ENCODE measurements around the gene EYA2.
A peak's percentile ranks its signal among the peaks of the same experiment; 100 is the strongest.
"Not testable (repeated sequence)": the region's sequence is repeated elsewhere in the genome, so short reads cannot be mapped to it uniquely, and the experiment has no call there.

Gene EYA2

DNA sequence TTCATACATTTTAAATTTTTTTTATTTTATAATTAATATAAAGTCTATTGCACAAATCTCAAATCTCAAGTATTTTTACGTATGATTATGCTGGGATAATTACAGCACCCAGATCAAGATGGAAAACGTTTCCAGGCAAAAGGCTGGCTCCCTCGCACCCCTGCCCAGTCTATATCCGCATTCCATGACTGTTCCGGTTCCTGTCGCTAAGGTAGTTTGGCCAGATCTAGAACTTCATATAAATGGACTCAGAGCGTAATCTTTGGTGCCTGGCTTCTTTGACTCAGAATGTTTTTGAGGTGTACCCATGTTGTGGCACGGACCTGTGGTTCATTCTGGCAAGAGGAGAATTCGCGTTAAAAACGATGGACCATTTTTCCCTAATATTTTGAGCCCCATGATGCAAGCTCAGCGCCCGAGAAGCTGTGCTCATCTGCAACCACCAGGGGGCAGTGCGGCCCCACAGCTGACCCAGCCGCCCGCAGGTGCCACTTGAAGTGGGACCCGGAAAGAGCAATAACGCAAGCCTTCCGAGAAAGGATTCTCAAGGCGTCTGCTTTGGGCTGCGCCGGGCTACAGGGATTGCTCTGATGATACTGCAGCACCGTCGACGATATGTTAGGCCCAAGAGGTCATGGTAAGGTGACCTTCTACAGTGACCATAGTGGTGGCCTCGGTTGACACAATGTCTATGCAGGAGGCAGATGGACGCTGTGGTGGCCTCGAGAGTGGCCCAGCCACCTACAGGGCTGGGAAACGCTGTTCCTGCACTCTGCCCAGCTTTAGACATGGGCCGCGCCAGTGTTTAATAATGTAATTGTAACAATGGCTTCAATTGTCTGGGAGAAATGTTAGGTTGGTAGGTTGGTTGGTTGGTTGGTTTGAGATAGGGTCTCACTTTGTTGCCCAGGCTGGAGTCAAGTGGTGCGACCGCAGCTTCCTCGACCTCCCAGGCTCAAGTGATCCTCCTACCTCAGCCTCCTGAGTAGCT, 301.7 kb downstream of the EYA2 start:
- peak; percentile 49 to 90 (median 77) for DNase-seq
- intact Hi-C loops (cut with DNase I), result loop anchor here (5.0 kb wide), 1 partner anchor 81 kb away; no protein-coding TSS in a partner anchor

GRCh38 chr20:47198254-47198671, 303.6 kb downstream of the EYA2 start:
- peak in 18 of 42 donors; percentile 10 to 65 (median 30) for DNase-seq
- intact Hi-C loops (cut with DNase I), result loop anchor here (5.0 kb wide), 1 partner anchor 79 kb away; no protein-coding TSS in a partner anchor

- intact Hi-C loops (cut with DNase I), result loop anchor here (5.0 kb wide), 1 partner anchor 78 kb away; no protein-coding TSS in a partner anchor
- no peak for DNase-seq
Measured at GRCh38 chr20:47198996-47199552, 304.4 kb downstream of the EYA2 start.

- DNase-seq, result no peak
- intact Hi-C loops (cut with DNase I), result loop anchor here (5.0 to 10.0 kb wide), 2 partner anchors 181 to 414 kb away; no protein-coding TSS in a partner anchor
Measured at GRCh38 chr20:47201074-47201730, 306.6 kb downstream of the EYA2 start.

DNA sequence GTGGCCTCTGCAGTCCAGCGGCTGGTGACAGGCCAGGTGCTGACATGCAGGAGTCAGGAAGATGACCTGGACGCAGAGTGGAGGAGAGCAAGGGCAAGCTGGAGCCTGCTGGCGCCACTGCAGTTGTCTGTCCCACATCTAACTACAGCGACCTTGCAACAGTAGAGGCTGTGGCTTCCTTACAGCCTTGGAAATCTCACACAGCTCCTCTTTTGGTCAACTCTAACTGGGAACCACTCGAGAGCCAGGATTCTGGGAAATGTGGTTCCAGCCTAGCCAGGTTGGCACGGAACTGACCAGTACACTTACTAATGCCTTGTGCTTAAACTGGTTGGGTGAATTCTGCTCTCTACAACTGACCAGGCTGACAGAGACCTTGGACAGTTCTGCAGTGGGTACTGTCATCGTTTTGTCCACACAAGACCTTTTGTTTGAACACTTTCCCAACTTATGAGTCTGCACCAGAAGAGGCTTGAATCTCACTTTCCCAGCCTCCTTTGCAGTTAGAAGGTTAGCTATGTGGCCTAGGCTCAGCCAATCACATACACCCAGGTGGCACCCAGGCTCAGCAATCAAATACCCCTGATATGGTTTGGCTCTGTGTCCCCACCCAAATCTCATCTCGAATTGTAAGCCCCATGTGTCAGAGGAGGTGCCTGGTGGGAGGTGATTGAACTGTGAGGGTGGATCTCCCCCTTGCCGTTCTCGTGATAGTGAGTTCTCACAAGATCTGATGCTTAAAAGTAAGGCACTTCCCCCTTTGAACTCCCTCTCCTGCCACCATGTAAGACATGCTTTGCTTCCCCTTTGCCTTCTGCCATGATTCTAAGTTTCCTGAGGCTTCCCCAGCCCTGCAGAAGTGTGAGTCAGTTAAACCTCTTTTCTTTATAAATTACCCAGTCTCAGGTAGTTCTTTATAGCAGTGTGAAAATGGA, 308.4 kb downstream of the EYA2 start:
- intact Hi-C loops (cut with DNase I), result loop anchor here (5.0 to 10.0 kb wide), 2 partner anchors 179 to 412 kb away; no protein-coding TSS in a partner anchor
- no peak for DNase-seq

- no peak for DNase-seq
- intact Hi-C loops (cut with DNase I), result loop anchor here (5.0 to 10.0 kb wide), 2 partner anchors 178 to 411 kb away; no protein-coding TSS in a partner anchor
Measured at GRCh38 chr20:47204008-47204849, 309.6 kb downstream of the EYA2 start.

- not testable (repeated sequence) for DNase-seq
- intact Hi-C loops (cut with DNase I), result loop anchor here (5.0 to 10.0 kb wide), 2 partner anchors 178 to 410 kb away; no protein-coding TSS in a partner anchor
Measured at GRCh38 chr20:47204850-47205122, 310.1 kb downstream of the EYA2 start.

GRCh38 chr20:47205577-47206123, 311.0 kb downstream of the EYA2 start:
- peak in 24 of 42 donors; percentile 20 to 83 (median 66) for DNase-seq
- intact Hi-C loops (cut with DNase I), result loop anchor here (10.0 kb wide), 1 partner anchor 409 kb away; no protein-coding TSS in a partner anchor

DNA sequence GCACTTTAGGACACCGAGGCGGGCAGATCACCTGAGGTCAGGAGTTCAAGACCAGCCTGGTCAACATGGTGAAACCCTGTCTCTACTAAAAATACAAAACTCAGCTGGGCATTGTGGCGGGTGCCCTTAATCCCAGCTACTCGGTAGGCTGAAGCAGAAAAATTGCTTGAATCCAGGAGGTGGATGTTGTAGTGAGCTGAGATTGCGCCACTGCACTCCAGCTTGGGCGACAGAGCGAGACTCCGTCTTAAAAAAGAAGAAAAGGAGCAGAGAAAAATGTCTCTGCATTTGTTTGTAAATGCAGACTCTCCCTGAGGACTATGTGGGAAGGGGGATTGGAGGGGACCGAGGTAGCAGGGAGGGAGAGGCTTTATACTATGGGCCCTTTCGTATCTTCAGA, 311.9 kb downstream of the EYA2 start:
- intact Hi-C loops (cut with DNase I), result loop anchor here (10.0 kb wide), 1 partner anchor 408 kb away; no protein-coding TSS in a partner anchor
- not testable (repeated sequence) for DNase-seq

- intact Hi-C loops (cut with DNase I), result loop anchor here (10.0 kb wide), 1 partner anchor 408 kb away; no protein-coding TSS in a partner anchor
- DNase-seq, result no peak
Measured at GRCh38 chr20:47206962-47207641, 312.5 kb downstream of the EYA2 start.

- intact Hi-C loops (cut with DNase I), result loop anchor here (10.0 kb wide), 1 partner anchor 406 kb away; no protein-coding TSS in a partner anchor
- DNase-seq, result no peak
Measured at GRCh38 chr20:47208534-47209174, 314.0 kb downstream of the EYA2 start.

DNA sequence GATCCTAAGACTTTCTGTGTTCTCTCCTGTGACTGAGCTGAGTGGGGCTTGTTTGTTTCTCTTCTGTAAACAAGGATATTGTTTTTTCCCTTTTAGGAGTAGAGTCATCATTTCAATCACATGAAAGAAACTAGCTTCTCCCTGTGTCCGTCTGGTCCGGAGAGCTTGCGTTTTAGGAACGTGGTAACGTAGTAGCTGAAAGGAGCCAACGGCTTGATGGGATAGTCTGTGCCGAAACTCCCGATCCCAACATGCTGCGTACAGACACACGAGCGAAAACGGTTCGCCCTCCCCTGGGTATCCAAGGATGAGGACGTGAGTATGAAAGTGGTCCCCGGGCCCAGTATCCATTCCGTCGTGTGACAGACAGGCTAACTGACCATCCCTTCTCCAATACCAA, 315.3 kb downstream of the EYA2 start:
- DNase-seq, result no peak
- intact Hi-C loops (cut with DNase I), result loop anchor here (10.0 kb wide), 1 partner anchor 405 kb away; no protein-coding TSS in a partner anchor

- intact Hi-C loops (cut with DNase I), result no loop called here
- no peak for DNase-seq
Measured at GRCh38 chr20:47210470-47210869, 315.8 kb downstream of the EYA2 start.

DNA sequence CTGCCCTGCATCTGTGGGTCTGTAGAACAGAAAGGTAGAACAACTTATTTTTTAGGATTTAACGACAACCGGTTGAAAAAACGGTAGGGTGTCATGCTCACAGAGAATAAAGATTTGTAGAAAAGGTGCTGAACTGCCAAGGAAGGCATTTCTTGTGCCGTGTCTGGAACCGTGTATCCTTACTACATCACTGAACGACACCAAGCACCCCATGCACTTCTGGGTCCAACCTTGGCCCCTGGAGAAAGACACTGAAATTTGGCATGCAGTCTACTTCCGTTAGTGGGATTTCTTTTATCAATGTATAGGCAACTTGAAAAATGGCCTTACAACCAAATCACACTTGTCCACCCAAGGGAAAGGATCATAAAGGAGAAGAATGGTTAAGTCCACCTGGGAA, 316.4 kb downstream of the EYA2 start:
- no peak for DNase-seq
- intact Hi-C loops (cut with DNase I), result no loop called here

GRCh38 chr20:47212606-47213207, 318.1 kb downstream of the EYA2 start:
- intact Hi-C loops (cut with DNase I), result no loop called here
- no peak for DNase-seq

Measured in head of caudate nucleus (tissue), 42 donors.